ENCODE measurements around the gene DLGAP1. TPM values are rescaled to one million over a fixed set of nuclear protein-coding genes. Genes with fewer than 3 reads are reported as not detected.

Gene DLGAP1
- total RNA-seq, 1 donor from 2014 or later: 0.86 TPM

GRCh38 chr18:4016391-4017049 lies 438.6 kb downstream of the DLGAP1 start:
- intact Hi-C loops (cut with micrococcal nuclease): no loop called here

- intact Hi-C loops (cut with micrococcal nuclease): no loop called here
Observed at GRCh38 chr18:4007846-4008245, 447.3 kb downstream of the DLGAP1 start.

DNA sequence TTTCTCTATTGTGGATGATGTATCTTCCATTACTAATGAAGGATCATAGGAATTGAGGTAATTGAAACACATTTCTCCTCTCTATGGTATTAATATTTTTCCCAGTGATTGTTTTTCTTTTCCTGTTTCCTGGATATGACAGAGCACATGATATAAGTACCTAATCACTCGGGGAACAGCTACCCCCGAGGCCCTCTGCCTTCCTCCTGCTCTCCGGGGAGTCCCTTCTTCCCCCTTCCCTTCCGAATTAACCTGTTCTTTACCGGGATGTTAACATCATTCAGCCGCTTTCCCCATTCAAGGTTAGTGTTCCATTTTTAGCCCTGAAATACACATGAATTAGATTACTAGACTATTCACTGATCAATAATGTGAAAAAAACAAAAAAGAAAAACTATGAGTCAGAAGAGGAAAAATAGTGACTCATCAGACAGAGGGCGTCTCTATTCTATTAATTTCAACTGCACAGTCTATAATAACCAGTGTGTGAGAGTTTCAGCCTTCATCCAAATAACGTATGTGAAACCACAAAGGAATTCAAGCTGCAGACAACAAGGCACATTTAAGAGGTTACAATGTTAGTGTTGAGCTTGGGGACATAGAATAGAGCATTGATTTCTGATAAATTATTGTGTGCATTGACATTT lies 450.8 kb downstream of the DLGAP1 start:
- intact Hi-C loops (cut with micrococcal nuclease): no loop called here

DNA sequence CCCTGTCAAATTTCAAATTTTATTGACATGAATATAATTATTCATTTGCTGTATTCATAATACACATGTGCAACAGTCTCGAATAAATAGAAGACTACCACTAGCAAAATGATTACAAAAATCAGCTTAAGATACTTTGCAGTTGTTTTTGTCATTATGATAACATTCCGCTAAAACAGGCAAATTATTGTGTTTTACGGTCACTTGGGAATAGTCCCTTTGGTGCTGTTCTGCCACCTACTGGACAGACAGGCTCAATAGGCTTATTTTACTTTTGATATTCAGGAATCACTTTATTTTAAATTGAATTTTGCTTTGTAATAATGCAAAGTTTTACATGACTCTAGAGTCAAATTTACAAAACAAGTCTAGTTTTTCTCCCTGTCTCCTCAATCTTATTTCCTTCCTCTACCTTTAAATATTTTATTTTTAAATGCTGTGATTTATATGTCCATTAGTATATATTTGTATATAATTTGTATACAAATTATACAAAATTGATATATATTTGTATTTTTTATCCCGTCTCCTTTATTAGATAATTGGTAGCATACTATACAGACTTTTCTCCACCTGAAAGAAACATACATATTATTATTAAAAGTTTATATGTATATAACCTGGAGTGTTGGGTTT lies 456.3 kb downstream of the DLGAP1 start:
- intact Hi-C loops (cut with micrococcal nuclease): loop anchor here (10.0 kb wide), 1 partner anchor 544 kb away; the partner anchor contains the start of gene TGIF1

- intact Hi-C loops (cut with micrococcal nuclease): loop anchor here (1.0 to 10.0 kb wide), 7 partner anchors 10 to 714 kb away; partner anchors contain the start of gene TGIF1
Observed at GRCh38 chr18:3995476-3996102, 459.5 kb downstream of the DLGAP1 start.

DNA sequence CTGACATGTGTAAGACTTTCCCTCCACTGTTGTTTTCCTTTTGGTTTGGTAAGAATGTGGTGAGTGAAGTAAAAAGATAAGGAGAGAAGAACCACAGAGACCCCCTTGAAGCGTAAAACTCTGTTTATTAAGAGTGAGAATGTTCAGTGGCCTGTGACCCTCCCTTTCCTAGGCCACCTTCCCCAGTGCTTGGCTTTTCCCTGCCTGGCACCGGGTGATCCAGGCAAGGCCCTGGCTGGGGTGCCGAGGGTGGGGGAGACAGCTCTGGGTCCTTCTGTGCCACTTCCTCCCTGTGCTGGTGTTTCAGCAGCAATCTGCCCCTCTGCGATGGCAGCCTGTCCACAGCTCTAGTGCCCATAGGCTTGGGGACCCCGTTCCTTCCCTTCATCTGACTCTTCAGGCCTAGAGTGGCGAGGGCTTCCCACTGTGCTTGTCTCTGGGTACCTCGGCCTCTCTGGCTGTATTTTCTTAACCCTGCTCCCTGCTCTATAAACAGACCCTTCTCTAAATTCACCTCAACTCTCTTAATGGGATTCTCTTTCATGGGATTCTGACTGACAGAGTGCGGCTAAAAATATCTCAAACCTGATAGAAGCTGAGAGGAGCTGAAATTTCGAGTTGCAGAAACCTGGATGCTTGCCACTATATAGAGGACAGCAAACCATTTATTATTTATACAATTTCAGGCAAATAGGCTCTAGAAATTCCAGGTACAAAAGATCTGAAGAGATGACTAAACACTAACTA lies 461.0 kb downstream of the DLGAP1 start:
- intact Hi-C loops (cut with micrococcal nuclease): loop anchor here (10.0 kb wide), 1 partner anchor 539 kb away; the partner anchor contains the start of gene TGIF1

- intact Hi-C loops (cut with micrococcal nuclease): loop anchor here (1.0 to 10.0 kb wide), 2 partner anchors 10 to 381 kb away; no protein-coding TSS in a partner anchor
Observed at GRCh38 chr18:3985664-3986063, 469.4 kb downstream of the DLGAP1 start.

DNA sequence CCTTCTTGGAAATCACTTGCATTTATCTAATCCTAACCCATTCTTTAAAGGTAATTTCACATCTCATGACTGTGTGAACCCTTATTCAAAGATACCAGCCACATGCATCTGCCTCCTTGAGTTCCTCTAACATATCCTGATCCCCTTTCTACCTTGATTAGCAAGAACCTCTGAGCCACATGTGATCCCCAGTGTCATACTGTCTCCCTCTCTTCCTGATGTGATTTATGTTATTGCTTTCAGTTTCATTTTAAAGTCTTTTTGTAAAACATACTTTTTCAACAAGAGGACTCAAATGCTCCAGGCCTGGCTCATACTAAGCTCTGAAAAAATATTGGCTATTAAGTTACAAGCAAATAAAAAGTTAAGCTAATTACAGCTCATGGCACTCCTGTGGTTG lies 470.1 kb downstream of the DLGAP1 start:
- intact Hi-C loops (cut with micrococcal nuclease): loop anchor here (1.0 to 10.0 kb wide), 2 partner anchors 10 to 380 kb away; no protein-coding TSS in a partner anchor

- intact Hi-C loops (cut with micrococcal nuclease): loop anchor here (10.0 kb wide), 1 partner anchor 379 kb away; no protein-coding TSS in a partner anchor
Observed at GRCh38 chr18:3984163-3984757, 470.8 kb downstream of the DLGAP1 start.

DNA sequence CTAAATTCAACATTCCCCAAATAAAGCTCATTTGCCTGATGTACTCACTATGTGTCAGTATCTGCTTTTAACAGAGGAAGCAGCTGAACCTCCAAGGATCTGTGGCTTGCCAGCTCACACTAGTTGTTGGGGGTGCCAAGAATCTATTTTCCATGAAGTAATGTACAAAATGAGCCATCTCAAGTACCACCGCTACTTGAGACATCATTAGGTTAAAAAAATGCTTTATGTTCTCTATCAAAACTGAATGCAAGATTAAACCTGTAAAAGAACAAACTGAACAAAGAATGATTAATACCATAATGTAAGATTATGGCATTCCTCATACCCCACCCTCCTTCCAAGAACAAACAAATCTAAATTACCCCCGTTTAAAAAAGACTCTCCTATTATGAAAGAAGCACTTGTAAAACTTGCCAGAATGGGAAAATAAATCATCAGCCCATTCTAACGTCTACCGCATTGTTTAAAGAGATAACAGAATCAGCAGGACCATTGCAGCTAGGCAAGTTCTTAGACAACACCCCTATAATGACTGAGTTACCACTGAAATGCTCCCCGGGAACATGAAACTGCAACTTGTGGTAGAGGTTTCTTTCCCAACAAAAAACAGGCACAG lies 471.6 kb downstream of the DLGAP1 start:
- intact Hi-C loops (cut with micrococcal nuclease): loop anchor here (10.0 kb wide), 1 partner anchor 379 kb away; no protein-coding TSS in a partner anchor

DNA sequence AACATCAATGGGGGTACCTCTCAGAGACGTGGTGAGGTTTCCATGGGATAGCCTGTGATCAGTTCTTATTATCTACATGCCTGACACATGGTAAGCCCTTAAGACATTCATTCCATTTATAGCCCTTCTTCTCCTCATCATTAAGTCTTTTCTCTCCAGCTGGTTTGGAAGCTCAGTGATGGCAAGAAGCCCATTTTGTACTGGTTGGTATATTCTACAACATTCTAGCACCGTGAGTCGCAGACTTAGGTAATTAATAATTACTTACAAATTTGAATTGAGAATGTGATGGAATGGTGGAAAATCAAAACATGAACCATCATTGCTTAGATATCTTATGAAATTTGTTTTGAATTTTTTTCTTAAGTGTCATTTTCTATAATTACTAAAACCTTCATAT lies 472.6 kb downstream of the DLGAP1 start:
- intact Hi-C loops (cut with micrococcal nuclease): loop anchor here (10.0 kb wide), 1 partner anchor 378 kb away; no protein-coding TSS in a partner anchor

GRCh38 chr18:3979024-3979423 lies 476.1 kb downstream of the DLGAP1 start:
- intact Hi-C loops (cut with micrococcal nuclease): no loop called here

GRCh38 chr18:3973191-3973850 lies 481.8 kb downstream of the DLGAP1 start:
- intact Hi-C loops (cut with micrococcal nuclease): no loop called here

GRCh38 chr18:3972291-3972930 lies 482.7 kb downstream of the DLGAP1 start:
- intact Hi-C loops (cut with micrococcal nuclease): no loop called here

- intact Hi-C loops (cut with micrococcal nuclease): no loop called here
Observed at GRCh38 chr18:3970929-3971328, 484.2 kb downstream of the DLGAP1 start.

GRCh38 chr18:3967359-3968180 lies 487.5 kb downstream of the DLGAP1 start:
- intact Hi-C loops (cut with micrococcal nuclease): no loop called here

DNA sequence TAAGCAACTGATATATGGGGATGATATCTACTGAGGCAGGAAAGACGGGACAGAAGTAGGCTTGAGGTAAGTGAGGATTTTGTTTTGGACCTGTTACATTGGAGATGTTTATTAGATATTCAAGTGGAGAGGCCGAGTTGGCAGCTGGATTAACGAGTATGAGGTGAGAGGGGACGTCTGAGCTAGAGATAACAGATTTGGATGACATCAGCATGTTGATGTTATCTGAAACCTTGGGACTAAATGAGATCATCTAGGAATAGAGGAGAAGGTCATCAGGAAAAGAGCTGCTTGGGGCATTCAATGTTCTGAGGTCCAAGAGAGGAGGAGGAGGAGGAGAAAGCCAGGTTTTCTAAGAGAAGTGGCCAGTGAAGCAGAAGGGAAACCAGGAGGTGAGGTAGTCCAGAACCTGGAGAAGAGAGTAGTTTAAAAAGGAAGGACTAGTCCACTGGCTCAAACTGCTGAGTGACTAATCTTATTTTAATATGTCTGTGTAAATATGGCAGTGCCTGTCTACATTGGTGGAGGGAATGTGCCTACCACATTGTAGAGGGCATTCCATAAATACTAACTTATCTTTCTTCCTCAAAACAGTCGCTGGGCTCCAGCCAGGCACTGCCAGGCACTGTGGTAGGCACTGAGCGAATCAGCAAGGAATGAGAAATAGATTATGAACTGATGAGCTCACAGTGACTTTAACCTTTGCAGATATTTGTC lies 488.3 kb downstream of the DLGAP1 start:
- intact Hi-C loops (cut with micrococcal nuclease): no loop called here
